ENCODE measurements around the gene CDC42.
A peak's percentile ranks its signal among the peaks of the same experiment; 100 is the strongest.

The CDC42 gene

GRCh38 chr1:22071511-22071910, 19.0 kb downstream of the CDC42 start:
- H3K36me3 ChIP-seq (ENCODE audit: control insufficient read depth, insufficient read depth, low read length), result peaks cover 13% of the 10 kb centered on the region
- no peak for DNase-seq
- H3K4me1 ChIP-seq (ENCODE audit: control insufficient read depth, insufficient read depth, low read length, poor library complexity, severe bottlenecking), result peaks cover 65% of the 10 kb centered on the region
- H3K4me3 ChIP-seq (ENCODE audit: insufficient read depth, low read depth, low read length, poor library complexity, severe bottlenecking), result no peak overlapping the region
- H3K27me3 ChIP-seq (replicated peaks; ENCODE audit: control insufficient read depth, insufficient read depth, low read length, poor library complexity, severe bottlenecking), result no peaks in the 10 kb centered on the region
- H3K27ac ChIP-seq (ENCODE audit: insufficient read depth, low read length, poor library complexity, severe bottlenecking), result no peak overlapping the region
- H3K9me3 ChIP-seq (ENCODE audit: control insufficient read depth, low read length), result no peaks in the 10 kb centered on the region

GRCh38 chr1:22074803-22075202, 22.3 kb downstream of the CDC42 start:
- H3K27me3 ChIP-seq (replicated peaks; ENCODE audit: control insufficient read depth, insufficient read depth, low read length, poor library complexity, severe bottlenecking), result no peaks in the 10 kb centered on the region
- H3K4me1 ChIP-seq (ENCODE audit: control insufficient read depth, insufficient read depth, low read length, poor library complexity, severe bottlenecking), result peaks cover 53% of the 10 kb centered on the region
- H3K36me3 ChIP-seq (ENCODE audit: control insufficient read depth, insufficient read depth, low read length), result peaks cover 15% of the 10 kb centered on the region
- DNase-seq, result no peak
- H3K9me3 ChIP-seq (ENCODE audit: control insufficient read depth, low read length), result no peaks in the 10 kb centered on the region
- peak overlapping the region; percentile 1 for H3K4me3 ChIP-seq (ENCODE audit: insufficient read depth, low read depth, low read length, poor library complexity, severe bottlenecking)
- no peak overlapping the region for H3K27ac ChIP-seq (ENCODE audit: insufficient read depth, low read length, poor library complexity, severe bottlenecking)

- peaks cover 15% of the 10 kb centered on the region for H3K36me3 ChIP-seq (ENCODE audit: control insufficient read depth, insufficient read depth, low read length)
- peak overlapping the region; percentile 23 for H3K27ac ChIP-seq (ENCODE audit: insufficient read depth, low read length, poor library complexity, severe bottlenecking)
- no peaks in the 10 kb centered on the region for H3K9me3 ChIP-seq (ENCODE audit: control insufficient read depth, low read length)
- no peak for DNase-seq
- H3K4me3 ChIP-seq (ENCODE audit: insufficient read depth, low read depth, low read length, poor library complexity, severe bottlenecking), result peak overlapping the region; percentile 6
- H3K27me3 ChIP-seq (replicated peaks; ENCODE audit: control insufficient read depth, insufficient read depth, low read length, poor library complexity, severe bottlenecking), result no peaks in the 10 kb centered on the region
- H3K4me1 ChIP-seq (ENCODE audit: control insufficient read depth, insufficient read depth, low read length, poor library complexity, severe bottlenecking), result peaks cover 53% of the 10 kb centered on the region
Measured at GRCh38 chr1:22075718-22076117, 23.2 kb downstream of the CDC42 start.

- DNase-seq, result no peak
- Histone ChIP-seq H3K9me3 (ENCODE audit: control insufficient read depth, low read length) (no peaks in the 10 kb centered on the region), H3K27ac (ENCODE audit: insufficient read depth, low read length, poor library complexity, severe bottlenecking) (no peak overlapping the region), H3K4me1 (ENCODE audit: control insufficient read depth, insufficient read depth, low read length, poor library complexity, severe bottlenecking) (peaks cover 51% of the 10 kb centered on the region), H3K36me3 (ENCODE audit: control insufficient read depth, insufficient read depth, low read length) (peaks cover 17% of the 10 kb centered on the region), H3K27me3 (replicated peaks; ENCODE audit: control insufficient read depth, insufficient read depth, low read length, poor library complexity, severe bottlenecking) (no peaks in the 10 kb centered on the region), H3K4me3 (ENCODE audit: insufficient read depth, low read depth, low read length, poor library complexity, severe bottlenecking) (no peak overlapping the region)
Measured at GRCh38 chr1:22076346-22076745, 23.8 kb downstream of the CDC42 start.

- peaks cover 26% of the 10 kb centered on the region for H3K36me3 ChIP-seq (ENCODE audit: control insufficient read depth, insufficient read depth, low read length)
- DNase-seq, result no peak
- no peaks in the 10 kb centered on the region for H3K27me3 ChIP-seq (replicated peaks; ENCODE audit: control insufficient read depth, insufficient read depth, low read length, poor library complexity, severe bottlenecking)
- H3K9me3 ChIP-seq (ENCODE audit: control insufficient read depth, low read length), result no peaks in the 10 kb centered on the region
- no peak overlapping the region for H3K27ac ChIP-seq (ENCODE audit: insufficient read depth, low read length, poor library complexity, severe bottlenecking)
- peaks cover 43% of the 10 kb centered on the region for H3K4me1 ChIP-seq (ENCODE audit: control insufficient read depth, insufficient read depth, low read length, poor library complexity, severe bottlenecking)
- H3K4me3 ChIP-seq (ENCODE audit: insufficient read depth, low read depth, low read length, poor library complexity, severe bottlenecking), result no peak overlapping the region
Measured at GRCh38 chr1:22077728-22078127, 25.2 kb downstream of the CDC42 start.

- H3K4me3 ChIP-seq (ENCODE audit: insufficient read depth, low read depth, low read length, poor library complexity, severe bottlenecking), result no peak overlapping the region
- no peaks in the 10 kb centered on the region for H3K9me3 ChIP-seq (ENCODE audit: control insufficient read depth, low read length)
- H3K4me1 ChIP-seq (ENCODE audit: control insufficient read depth, insufficient read depth, low read length, poor library complexity, severe bottlenecking), result peaks cover 43% of the 10 kb centered on the region
- DNase-seq, result no peak
- no peaks in the 10 kb centered on the region for H3K27me3 ChIP-seq (replicated peaks; ENCODE audit: control insufficient read depth, insufficient read depth, low read length, poor library complexity, severe bottlenecking)
- H3K27ac ChIP-seq (ENCODE audit: insufficient read depth, low read length, poor library complexity, severe bottlenecking), result no peak overlapping the region
- H3K36me3 ChIP-seq (ENCODE audit: control insufficient read depth, insufficient read depth, low read length), result peaks cover 26% of the 10 kb centered on the region
Measured at GRCh38 chr1:22078133-22078532, 25.6 kb downstream of the CDC42 start.

- H3K4me1 ChIP-seq (ENCODE audit: control insufficient read depth, insufficient read depth, low read length, poor library complexity, severe bottlenecking), result peaks cover 24% of the 10 kb centered on the region
- H3K4me3 ChIP-seq (ENCODE audit: insufficient read depth, low read depth, low read length, poor library complexity, severe bottlenecking), result no peak overlapping the region
- H3K27ac ChIP-seq (ENCODE audit: insufficient read depth, low read length, poor library complexity, severe bottlenecking), result no peak overlapping the region
- no peaks in the 10 kb centered on the region for H3K27me3 ChIP-seq (replicated peaks; ENCODE audit: control insufficient read depth, insufficient read depth, low read length, poor library complexity, severe bottlenecking)
- no peaks in the 10 kb centered on the region for H3K9me3 ChIP-seq (ENCODE audit: control insufficient read depth, low read length)
- no peak for DNase-seq
- H3K36me3 ChIP-seq (ENCODE audit: control insufficient read depth, insufficient read depth, low read length), result peaks cover 29% of the 10 kb centered on the region
Measured at GRCh38 chr1:22080191-22080590, 27.7 kb downstream of the CDC42 start.

- H3K27ac ChIP-seq (ENCODE audit: insufficient read depth, low read length, poor library complexity, severe bottlenecking), result peak overlapping the region; percentile 44
- no peaks in the 10 kb centered on the region for H3K9me3 ChIP-seq (ENCODE audit: control insufficient read depth, low read length)
- H3K36me3 ChIP-seq (ENCODE audit: control insufficient read depth, insufficient read depth, low read length), result peaks cover 48% of the 10 kb centered on the region
- H3K27me3 ChIP-seq (replicated peaks; ENCODE audit: control insufficient read depth, insufficient read depth, low read length, poor library complexity, severe bottlenecking), result no peaks in the 10 kb centered on the region
- DNase-seq, result no peak
- no peak overlapping the region for H3K4me3 ChIP-seq (ENCODE audit: insufficient read depth, low read depth, low read length, poor library complexity, severe bottlenecking)
- H3K4me1 ChIP-seq (ENCODE audit: control insufficient read depth, insufficient read depth, low read length, poor library complexity, severe bottlenecking), result peaks cover 33% of the 10 kb centered on the region
Measured at GRCh38 chr1:22088331-22088730, 35.8 kb downstream of the CDC42 start.

- H3K27me3 ChIP-seq (replicated peaks; ENCODE audit: control insufficient read depth, insufficient read depth, low read length, poor library complexity, severe bottlenecking), result no peaks in the 10 kb centered on the region
- no peak for DNase-seq
- H3K27ac ChIP-seq (ENCODE audit: insufficient read depth, low read length, poor library complexity, severe bottlenecking), result peak overlapping the region; percentile 44
- H3K4me1 ChIP-seq (ENCODE audit: control insufficient read depth, insufficient read depth, low read length, poor library complexity, severe bottlenecking), result peaks cover 33% of the 10 kb centered on the region
- H3K4me3 ChIP-seq (ENCODE audit: insufficient read depth, low read depth, low read length, poor library complexity, severe bottlenecking), result no peak overlapping the region
- no peaks in the 10 kb centered on the region for H3K9me3 ChIP-seq (ENCODE audit: control insufficient read depth, low read length)
- peaks cover 52% of the 10 kb centered on the region for H3K36me3 ChIP-seq (ENCODE audit: control insufficient read depth, insufficient read depth, low read length)
Measured at GRCh38 chr1:22089134-22089571, 36.6 kb downstream of the CDC42 start.

GRCh38 chr1:22089787-22090186, 37.3 kb downstream of the CDC42 start:
- Histone ChIP-seq H3K36me3 (ENCODE audit: control insufficient read depth, insufficient read depth, low read length) (peaks cover 52% of the 10 kb centered on the region), H3K27ac (ENCODE audit: insufficient read depth, low read length, poor library complexity, severe bottlenecking) (peak overlapping the region; percentile 43), H3K27me3 (replicated peaks; ENCODE audit: control insufficient read depth, insufficient read depth, low read length, poor library complexity, severe bottlenecking) (no peaks in the 10 kb centered on the region), H3K4me1 (ENCODE audit: control insufficient read depth, insufficient read depth, low read length, poor library complexity, severe bottlenecking) (peaks cover 33% of the 10 kb centered on the region), H3K4me3 (ENCODE audit: insufficient read depth, low read depth, low read length, poor library complexity, severe bottlenecking) (no peak overlapping the region), H3K9me3 (ENCODE audit: control insufficient read depth, low read length) (no peaks in the 10 kb centered on the region)
- no peak for DNase-seq

GRCh38 chr1:22090867-22091266, 38.4 kb downstream of the CDC42 start:
- Histone ChIP-seq H3K27ac (ENCODE audit: insufficient read depth, low read length, poor library complexity, severe bottlenecking) (peak overlapping the region; percentile 43), H3K4me1 (ENCODE audit: control insufficient read depth, insufficient read depth, low read length, poor library complexity, severe bottlenecking) (peaks cover 33% of the 10 kb centered on the region), H3K9me3 (ENCODE audit: control insufficient read depth, low read length) (no peaks in the 10 kb centered on the region), H3K4me3 (ENCODE audit: insufficient read depth, low read depth, low read length, poor library complexity, severe bottlenecking) (no peak overlapping the region), H3K27me3 (replicated peaks; ENCODE audit: control insufficient read depth, insufficient read depth, low read length, poor library complexity, severe bottlenecking) (no peaks in the 10 kb centered on the region), H3K36me3 (ENCODE audit: control insufficient read depth, insufficient read depth, low read length) (peaks cover 51% of the 10 kb centered on the region)
- no peak for DNase-seq
